H7 (cell line): ENCODE measurements around the gene NBL1. TPM values are rescaled to one million over a fixed set of nuclear protein-coding genes. Genes with fewer than 3 reads are reported as not detected.

Source experiments
- DNase-seq: peaks from one replicate; pipeline ENCODE4 v3.0.0; 2012
- H3K27me3 ChIP-seq: 2 replicates; pipeline ENCODE4 v1.6.0; 2011; ENCODE audit warnings: mild to moderate bottlenecking, low read length; ENCODE audit not compliant: control insufficient read depth, insufficient read depth
- H3K36me3 ChIP-seq: replicated peaks from 2 replicates; pipeline ENCODE4 v1.5.1; 2011; ENCODE audit warnings: low read length; ENCODE audit not compliant: control insufficient read depth, insufficient read depth
- H3K4me3 ChIP-seq: 2 replicates; pipeline ENCODE4 v1.5.1; 2011; ENCODE audit warnings: low read depth, mild to moderate bottlenecking, control low read depth, low read length, moderate library complexity; ENCODE audit not compliant: insufficient read depth
- total RNA-seq: library from RNA; depleted of rRNA; stranded (reverse); fragments of >200 nt; shearing (Covaris generic); gene quantifications from 2 replicates; pipeline ENCODE4 v1.2.3, GENCODE V29; 2014

Gene NBL1
- total RNA-seq, 1 experiment from 2014 or later = 47.4 TPM

- H3K36me3 ChIP-seq = no peaks in the 10 kb centered on the region
- H3K4me3 ChIP-seq = no peak overlapping the region
- DNase-seq = no peak
- peaks cover 32% of the 10 kb centered on the region for H3K27me3 ChIP-seq
Measured at GRCh38 chr1:19647643-19648042, 3.5 kb downstream of the NBL1 start.

DNA sequence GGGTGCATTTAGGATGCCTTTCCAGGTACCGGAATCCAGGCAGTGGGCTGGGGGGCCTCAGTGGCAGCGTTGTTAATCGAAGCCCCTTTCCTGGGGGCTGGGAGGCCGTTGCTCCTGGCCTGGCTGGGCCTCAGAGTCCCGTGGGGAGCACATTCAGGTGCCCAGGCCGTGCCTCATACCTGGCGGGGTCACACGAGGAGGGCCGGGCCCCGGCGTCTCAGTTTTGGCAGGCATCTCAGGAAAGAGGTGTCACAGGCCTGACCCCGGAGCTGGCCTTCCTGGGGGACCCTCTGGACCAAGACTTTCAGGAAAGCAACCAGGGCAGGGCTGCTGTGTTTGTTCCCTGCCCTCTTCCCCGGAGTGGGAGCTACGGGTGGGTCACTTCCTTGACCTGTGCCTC is 4.1 kb downstream of the NBL1 start:
- DNase-seq = peak; percentile 60
- Histone ChIP-seq H3K4me3 (no peak overlapping the region), H3K36me3 (no peaks in the 10 kb centered on the region), H3K27me3 (peaks cover 26% of the 10 kb centered on the region)

- Histone ChIP-seq H3K36me3 (no peaks in the 10 kb centered on the region), H3K4me3 (no peak overlapping the region), H3K27me3 (peaks cover 22% of the 10 kb centered on the region)
- peak; percentile 93 for DNase-seq
Measured at GRCh38 chr1:19648689-19649088, 4.6 kb downstream of the NBL1 start.

- peak; percentile 68 for DNase-seq
- no peak overlapping the region for H3K4me3 ChIP-seq
Measured at GRCh38 chr1:19650416-19651140, 6.5 kb downstream of the NBL1 start.

GRCh38 chr1:19651141-19651737 is 7.1 kb downstream of the NBL1 start:
- peak; percentile 92 for DNase-seq
- Histone ChIP-seq H3K4me3 (no peak overlapping the region), H3K36me3 (no peaks in the 10 kb centered on the region), H3K27me3 (peaks cover 1% of the 10 kb centered on the region; the same call in 1 of the 2 replicates)

More at GRCh38 chr1:19650416-19651140, 6.5 kb downstream of the NBL1 start:
- H3K27me3 ChIP-seq = peaks cover 8% of the 10 kb centered on the region
- H3K36me3 ChIP-seq = no peaks in the 10 kb centered on the region

DNA sequence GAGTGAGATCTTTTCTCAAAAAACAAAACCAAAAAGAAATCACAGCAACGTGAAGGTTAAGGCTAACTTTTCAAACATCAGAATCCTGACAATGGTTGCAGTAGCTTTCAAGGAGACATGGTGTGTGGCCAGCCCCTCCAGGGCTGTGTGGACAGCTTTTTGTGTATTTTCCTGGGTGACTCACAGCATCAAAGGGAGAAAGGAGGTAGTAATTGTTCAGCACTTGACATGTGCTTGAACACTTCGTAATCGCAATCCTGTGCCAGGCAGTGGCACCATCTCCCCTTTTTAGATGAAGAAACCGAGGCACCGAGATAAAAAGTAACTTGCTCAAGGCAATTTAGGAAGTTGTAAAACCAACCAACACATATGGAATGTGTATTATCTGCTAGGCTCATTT is 10.3 kb downstream of the NBL1 start:
- DNase-seq = peak; percentile 19
- Histone ChIP-seq H3K36me3 (no peaks in the 10 kb centered on the region), H3K4me3 (no peak overlapping the region), H3K27me3 (no peaks in the 10 kb centered on the region)

DNA sequence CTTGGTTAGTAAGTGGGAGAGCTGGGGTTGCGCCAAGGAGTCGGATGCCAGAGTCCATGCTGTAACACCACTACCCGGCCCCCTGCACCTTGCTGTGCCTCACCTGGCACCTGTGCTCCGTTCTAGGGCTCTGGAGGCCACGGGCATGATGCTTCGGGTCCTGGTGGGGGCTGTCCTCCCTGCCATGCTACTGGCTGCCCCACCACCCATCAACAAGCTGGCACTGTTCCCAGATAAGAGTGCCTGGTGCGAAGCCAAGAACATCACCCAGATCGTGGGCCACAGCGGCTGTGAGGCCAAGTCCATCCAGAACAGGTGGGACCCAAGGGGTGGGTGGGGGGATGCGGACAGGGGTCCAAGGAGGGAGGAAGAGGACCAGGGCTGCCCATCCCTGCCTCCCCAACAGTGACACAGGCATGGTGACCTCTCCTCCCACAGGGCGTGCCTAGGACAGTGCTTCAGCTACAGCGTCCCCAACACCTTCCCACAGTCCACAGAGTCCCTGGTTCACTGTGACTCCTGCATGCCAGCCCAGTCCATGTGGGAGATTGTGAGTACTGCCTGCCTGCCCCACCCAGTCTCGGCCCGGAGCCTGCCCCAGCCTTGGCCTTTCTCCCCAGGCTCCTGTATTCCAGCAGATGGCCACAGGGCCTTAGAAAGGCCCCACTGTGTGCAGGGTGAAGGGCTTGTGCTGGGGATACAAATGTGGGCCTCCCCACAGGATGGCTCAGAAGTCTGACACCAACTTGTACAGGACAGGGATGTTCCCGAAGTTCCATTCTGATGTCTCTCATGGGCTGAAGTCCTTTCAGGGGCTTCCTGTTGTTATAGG is 11.0 kb downstream of the NBL1 start:
- no peak for DNase-seq
- H3K36me3 ChIP-seq = no peaks in the 10 kb centered on the region
- H3K4me3 ChIP-seq = no peak overlapping the region
- H3K27me3 ChIP-seq = no peaks in the 10 kb centered on the region

DNA sequence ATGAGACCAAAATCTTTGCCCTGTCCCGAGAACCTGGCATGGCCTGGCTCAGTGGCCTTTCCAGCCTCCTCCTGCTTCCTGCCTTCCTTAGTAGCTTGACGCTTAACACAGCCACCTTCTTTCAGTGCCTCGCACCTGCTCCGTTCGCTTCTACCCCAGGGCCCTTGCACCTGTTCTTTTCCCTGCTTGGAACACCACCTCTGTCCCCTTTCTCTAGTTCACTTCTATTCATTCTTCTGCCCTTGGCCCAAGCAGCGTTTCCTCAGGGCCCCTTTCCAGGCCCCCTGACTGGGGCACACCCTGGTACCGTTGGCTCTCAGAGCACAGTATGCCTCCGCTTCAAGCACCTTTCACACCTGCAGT is 11.6 kb downstream of the NBL1 start:
- DNase-seq = no peak
- Histone ChIP-seq H3K36me3 (no peaks in the 10 kb centered on the region), H3K27me3 (peaks cover 2% of the 10 kb centered on the region; the same call in 1 of the 2 replicates), H3K4me3 (no peak overlapping the region)

GRCh38 chr1:19656134-19656779 is 12.1 kb downstream of the NBL1 start:
- H3K36me3 ChIP-seq = no peaks in the 10 kb centered on the region
- H3K27me3 ChIP-seq = peaks cover 2% of the 10 kb centered on the region; the same call in 1 of the 2 replicates
- H3K4me3 ChIP-seq = no peak overlapping the region
- DNase-seq = no peak

DNA sequence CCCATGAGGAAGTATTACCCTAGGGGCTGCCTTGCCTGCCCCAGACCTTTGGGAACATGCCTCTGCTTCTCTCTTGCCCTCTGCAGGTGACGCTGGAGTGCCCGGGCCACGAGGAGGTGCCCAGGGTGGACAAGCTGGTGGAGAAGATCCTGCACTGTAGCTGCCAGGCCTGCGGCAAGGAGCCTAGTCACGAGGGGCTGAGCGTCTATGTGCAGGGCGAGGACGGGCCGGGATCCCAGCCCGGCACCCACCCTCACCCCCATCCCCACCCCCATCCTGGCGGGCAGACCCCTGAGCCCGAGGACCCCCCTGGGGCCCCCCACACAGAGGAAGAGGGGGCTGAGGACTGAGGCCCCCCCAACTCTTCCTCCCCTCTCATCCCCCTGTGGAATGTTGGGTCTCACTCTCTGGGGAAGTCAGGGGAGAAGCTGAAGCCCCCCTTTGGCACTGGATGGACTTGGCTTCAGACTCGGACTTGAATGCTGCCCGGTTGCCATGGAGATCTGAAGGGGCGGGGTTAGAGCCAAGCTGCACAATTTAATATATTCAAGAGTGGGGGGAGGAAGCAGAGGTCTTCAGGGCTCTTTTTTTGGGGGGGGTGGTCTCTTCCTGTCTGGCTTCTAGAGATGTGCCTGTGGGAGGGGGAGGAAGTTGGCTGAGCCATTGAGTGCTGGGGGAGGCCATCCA is 12.8 kb downstream of the NBL1 start:
- Histone ChIP-seq H3K27me3 (peaks cover 2% of the 10 kb centered on the region; the same call in 1 of the 2 replicates), H3K36me3 (no peaks in the 10 kb centered on the region), H3K4me3 (no peak overlapping the region)
- DNase-seq = peak; percentile 68

DNA sequence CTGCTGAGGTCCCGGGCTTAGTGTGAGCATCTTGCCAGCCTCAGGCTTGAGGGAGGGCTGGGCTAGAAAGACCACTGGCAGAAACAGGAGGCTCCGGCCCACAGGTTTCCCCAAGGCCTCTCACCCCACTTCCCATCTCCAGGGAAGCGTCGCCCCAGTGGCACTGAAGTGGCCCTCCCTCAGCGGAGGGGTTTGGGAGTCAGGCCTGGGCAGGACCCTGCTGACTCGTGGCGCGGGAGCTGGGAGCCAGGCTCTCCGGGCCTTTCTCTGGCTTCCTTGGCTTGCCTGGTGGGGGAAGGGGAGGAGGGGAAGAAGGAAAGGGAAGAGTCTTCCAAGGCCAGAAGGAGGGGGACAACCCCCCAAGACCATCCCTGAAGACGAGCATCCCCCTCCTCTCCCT is 13.4 kb downstream of the NBL1 start:
- Histone ChIP-seq H3K36me3 (no peaks in the 10 kb centered on the region), H3K27me3 (peaks cover 2% of the 10 kb centered on the region; the same call in 1 of the 2 replicates), H3K4me3 (no peak overlapping the region)
- no peak for DNase-seq

- H3K27me3 ChIP-seq = peaks cover 6% of the 10 kb centered on the region
- DNase-seq = no peak
- H3K36me3 ChIP-seq = no peaks in the 10 kb centered on the region
- H3K4me3 ChIP-seq = no peak overlapping the region
Measured at GRCh38 chr1:19658186-19658585, 14.1 kb downstream of the NBL1 start.

DNA sequence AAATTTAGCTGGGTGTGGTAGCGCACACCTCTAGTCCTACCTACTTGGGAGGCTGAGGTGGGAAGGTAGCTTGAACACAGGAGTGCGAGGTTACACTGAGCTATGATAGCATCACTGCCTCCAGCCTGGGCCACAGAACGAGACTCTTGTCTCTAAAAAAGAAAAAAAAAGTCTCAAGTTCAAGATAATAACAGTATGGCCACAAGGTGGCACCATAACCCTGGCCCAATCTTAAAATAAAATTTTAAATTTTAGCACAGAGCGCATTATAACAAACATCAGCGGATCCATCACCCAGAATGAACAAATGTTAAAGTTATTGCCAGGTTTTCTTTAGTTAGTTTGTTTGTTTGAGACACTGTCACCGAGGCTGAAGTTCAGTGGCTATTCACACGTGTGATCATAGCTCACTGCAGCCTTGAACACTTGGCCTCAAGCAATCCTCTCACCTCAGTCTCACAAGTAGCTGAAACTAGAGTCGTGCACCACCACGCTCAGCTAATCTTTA is 17.7 kb downstream of the NBL1 start:
- Histone ChIP-seq H3K36me3 (no peaks in the 10 kb centered on the region), H3K4me3 (no peak overlapping the region), H3K27me3 (peaks cover 39% of the 10 kb centered on the region)
- DNase-seq = no peak

DNA sequence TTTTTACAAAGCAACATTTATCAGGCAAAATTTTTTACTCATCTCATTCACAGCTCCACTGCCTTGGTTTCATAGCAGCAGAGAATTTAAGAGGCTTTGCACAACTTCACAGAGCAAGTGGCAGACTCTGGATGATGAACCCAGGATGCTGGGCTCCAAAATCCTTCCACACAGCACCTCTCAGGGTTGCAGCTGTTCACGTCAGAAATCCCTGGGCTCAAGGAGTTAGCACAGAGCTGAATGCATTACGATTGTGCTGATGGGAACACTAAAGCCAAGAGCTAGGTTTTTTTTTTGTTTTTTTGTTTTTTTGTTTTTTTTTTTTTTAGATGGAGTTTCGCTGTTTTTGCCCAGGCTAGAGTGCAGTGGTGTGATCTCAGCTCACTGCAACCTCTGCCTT is 18.2 kb downstream of the NBL1 start:
- DNase-seq = no peak
- Histone ChIP-seq H3K27me3 (peaks cover 42% of the 10 kb centered on the region), H3K36me3 (no peaks in the 10 kb centered on the region), H3K4me3 (no peak overlapping the region)
